GM13976 (cell line): ENCODE results near the gene MTCH1.

Experiments
- DNase-seq: peaks from one replicate; pipeline ENCODE4 v3.0.0; 2012; ENCODE audit warnings: low spot score
- CTCF ChIP-seq: IDR thresholded peaks from 2 replicates; pipeline ENCODE4 v1.5.1; 2012; ENCODE audit warnings: borderline replicate concordance, mild to moderate bottlenecking; ENCODE audit not compliant: insufficient read depth; ENCODE audit errors: extremely low read depth, missing control alignments, control extremely low read depth
- in situ Hi-C: fragments of 300-500 bp; cut with MboI; formaldehyde crosslinking; loops from one replicate; pipeline ENCODE4 v1.12.0; 2022; ENCODE audit warnings: low sequenced_read_pairs, mixed read lengths, inconsistent platforms; ENCODE audit not compliant: unreplicated experiment

The MTCH1 gene, protein sequence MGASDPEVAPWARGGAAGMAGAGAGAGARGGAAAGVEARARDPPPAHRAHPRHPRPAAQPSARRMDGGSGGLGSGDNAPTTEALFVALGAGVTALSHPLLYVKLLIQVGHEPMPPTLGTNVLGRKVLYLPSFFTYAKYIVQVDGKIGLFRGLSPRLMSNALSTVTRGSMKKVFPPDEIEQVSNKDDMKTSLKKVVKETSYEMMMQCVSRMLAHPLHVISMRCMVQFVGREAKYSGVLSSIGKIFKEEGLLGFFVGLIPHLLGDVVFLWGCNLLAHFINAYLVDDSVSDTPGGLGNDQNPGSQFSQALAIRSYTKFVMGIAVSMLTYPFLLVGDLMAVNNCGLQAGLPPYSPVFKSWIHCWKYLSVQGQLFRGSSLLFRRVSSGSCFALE

GRCh38 chr6:36985808-36986703 is at the start of gene MTCH1:
MTCH1 (minus strand) TSS chr6:36986196; CDS start chr6:36986173, 23 bp downstream.
- no peak for TF ChIP-seq CTCF
- in situ Hi-C loops = no loop called here
- DNase-seq = peak; percentile 98

DNA sequence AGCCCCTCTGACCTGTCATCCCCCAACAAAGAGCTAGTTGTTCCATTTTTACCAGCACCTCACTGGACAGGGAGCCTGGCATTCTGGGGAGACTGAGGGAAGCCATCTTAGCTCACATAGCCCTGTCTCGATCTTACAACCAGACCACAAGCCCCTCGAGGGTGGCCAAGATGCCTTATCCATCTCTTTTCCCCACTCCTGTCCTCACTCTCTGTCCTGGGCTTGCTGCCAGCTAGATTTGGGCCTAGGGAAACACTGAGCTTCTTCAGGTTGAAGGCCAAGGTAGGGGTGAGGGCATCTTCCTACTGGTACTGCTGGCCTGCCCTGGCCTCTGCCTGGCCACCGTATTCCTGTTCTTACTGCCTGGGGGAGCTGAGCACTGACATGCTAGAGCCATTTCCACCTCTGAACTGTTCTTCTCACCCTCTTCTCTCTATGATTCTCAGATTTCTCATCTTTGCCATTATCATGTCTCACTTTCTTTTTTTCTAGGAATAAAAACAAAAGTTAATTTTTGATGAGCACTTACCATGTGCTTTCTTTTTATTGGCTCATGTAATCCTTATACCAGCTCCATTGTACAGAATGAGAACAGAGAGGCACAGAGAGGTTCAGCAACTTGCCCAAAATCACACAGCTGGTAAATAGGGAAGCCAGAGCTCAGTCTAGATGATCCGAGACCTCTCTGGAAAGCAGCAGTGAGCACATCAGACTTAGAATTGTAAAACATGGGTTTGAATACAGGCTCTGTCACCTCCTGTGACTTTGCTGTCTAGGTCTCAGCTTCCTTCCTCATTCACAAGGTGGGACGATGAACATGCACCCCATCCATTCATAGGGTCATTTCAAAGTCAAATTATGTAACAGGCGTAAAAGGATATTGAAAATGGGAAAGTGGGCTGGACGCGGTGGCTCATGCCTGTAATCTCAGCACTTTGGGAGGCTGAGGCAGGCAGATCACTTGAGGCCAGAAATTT is 48.1 kb upstream of the MTCH1 start:
- TF ChIP-seq CTCF = no peak
- no peak for DNase-seq
- in situ Hi-C loops = no loop called here

- peak; percentile 68 for DNase-seq
- in situ Hi-C loops = no loop called here
- no peak for TF ChIP-seq CTCF
Observed at GRCh38 chr6:37033255-37033654, 47.3 kb upstream of the MTCH1 start.

DNA sequence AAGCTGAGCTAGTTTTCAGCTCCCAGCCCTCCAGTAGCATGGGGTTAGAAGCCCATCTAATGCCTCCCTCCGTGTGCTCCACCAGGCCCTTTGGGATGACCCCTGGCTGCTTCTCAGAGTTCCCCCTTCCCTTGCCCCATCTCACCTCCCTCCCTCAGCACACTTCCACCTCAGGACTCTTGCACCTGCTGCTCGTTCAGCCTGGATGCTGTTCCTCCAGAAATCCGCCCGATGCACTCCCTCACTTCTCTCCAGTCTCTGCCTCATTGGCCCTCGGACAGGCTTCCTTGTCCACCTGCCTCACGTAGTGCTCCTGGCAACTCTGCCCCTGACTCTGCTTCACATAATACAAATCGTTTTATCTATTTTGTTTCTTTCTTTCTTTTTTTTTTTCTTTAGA is 46.2 kb upstream of the MTCH1 start:
- TF ChIP-seq CTCF = no peak
- in situ Hi-C loops = no loop called here
- DNase-seq = no peak

GRCh38 chr6:37030599-37030998 is 44.6 kb upstream of the MTCH1 start:
- no peak for TF ChIP-seq CTCF
- no peak for DNase-seq
- in situ Hi-C loops = no loop called here
